Adipocyte (in vitro differentiated cells): ENCODE data around the gene KRTAP10-11.
"Not testable (repeated sequence)": the region's sequence is repeated elsewhere in the genome, so short reads cannot be mapped to it uniquely, and the experiment has no call there.

Source experiments
- DNase-seq: peaks from one replicate; pipeline ENCODE4 v3.0.0-alpha.2; 2015; ENCODE audit warnings: low read depth
- H3K27me3 ChIP-seq: replicated peaks from 2 replicates; pipeline ENCODE4 v1.7.0; 2013; ENCODE audit warnings: mild to moderate bottlenecking, low read length, moderate library complexity; ENCODE audit not compliant: control insufficient read depth, insufficient read depth
- H3K36me3 ChIP-seq: 2 replicates; pipeline ENCODE4 v1.7.0; 2013; ENCODE audit warnings: low read length, mild to moderate bottlenecking, moderate library complexity; ENCODE audit not compliant: control insufficient read depth, insufficient read depth, severe bottlenecking
- H3K4me1 ChIP-seq: 2 replicates; pipeline ENCODE4 v1.7.0; 2013; ENCODE audit warnings: mild to moderate bottlenecking, low read length, moderate library complexity; ENCODE audit not compliant: control insufficient read depth, insufficient read depth
- H3K4me3 ChIP-seq: 2 replicates; pipeline ENCODE4 v1.7.0; 2013; ENCODE audit warnings: mild to moderate bottlenecking, low read length, moderate library complexity
- H3K9ac ChIP-seq: 2 replicates; pipeline ENCODE4 v1.7.0; 2013; ENCODE audit warnings: mild to moderate bottlenecking, low read length, moderate library complexity
- H3K9me3 ChIP-seq: 2 replicates; pipeline ENCODE4 v1.7.0; 2013; ENCODE audit warnings: mild to moderate bottlenecking, low read length, moderate library complexity; ENCODE audit not compliant: control insufficient read depth

KRTAP10-11 gene

DNA sequence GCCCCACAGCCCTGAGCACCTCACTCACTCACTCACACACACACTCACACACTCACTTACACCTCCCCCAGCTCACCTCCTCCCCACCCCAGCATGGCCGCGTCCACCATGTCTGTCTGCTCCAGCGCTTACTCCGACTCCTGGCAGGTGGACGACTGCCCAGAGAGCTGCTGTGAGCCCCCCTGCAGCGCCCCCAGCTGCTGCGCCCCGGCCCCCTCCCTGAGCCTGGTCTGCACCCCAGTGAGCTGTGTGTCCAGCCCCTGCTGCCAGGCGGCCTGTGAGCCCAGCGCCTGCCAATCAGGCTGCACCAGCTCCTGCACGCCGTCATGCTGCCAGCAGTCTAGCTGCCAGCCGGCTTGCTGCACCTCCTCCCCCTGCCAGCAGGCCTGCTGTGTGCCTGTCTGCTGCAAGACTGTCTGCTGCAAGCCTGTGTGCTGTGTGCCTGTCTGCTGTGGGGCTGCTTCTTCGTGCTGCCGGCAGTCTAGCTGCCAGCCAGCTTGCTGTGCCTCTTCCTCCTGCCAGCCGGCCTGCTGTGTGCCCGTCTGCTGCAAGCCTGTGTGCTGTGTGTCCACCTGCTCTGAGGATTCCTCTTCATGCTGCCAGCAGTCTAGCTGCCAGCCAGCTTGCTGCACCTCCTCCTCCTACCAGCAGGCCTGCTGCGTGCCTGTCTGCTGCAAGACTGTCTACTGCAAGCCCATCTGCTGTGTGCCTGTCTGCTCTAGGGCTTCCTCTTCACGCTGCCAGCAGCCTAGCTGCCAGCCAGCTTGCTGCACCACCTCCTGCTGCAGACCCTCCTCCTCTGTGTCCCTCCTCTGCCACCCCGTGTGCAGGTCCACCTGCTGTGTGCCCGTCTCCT lies at the start of gene KRTAP10-11:
Gene KRTAP10-11 (plus strand): TSS at position 49 of the 856 bp plus-strand sequence. CDS start 45 bp downstream, at position 94.
- not testable (repeated sequence) for DNase-seq, H3K4me3 ChIP-seq

GRCh38 chr21:44598061-44598460 lies 48.2 kb upstream of the KRTAP10-11 start:
- H3K4me3 ChIP-seq, result no peak overlapping the region
- peaks cover 4% of the 10 kb centered on the region for H3K4me1 ChIP-seq
- H3K9ac ChIP-seq, result no peak overlapping the region
- H3K36me3 ChIP-seq, result no peaks in the 10 kb centered on the region
- peaks cover 41% of the 10 kb centered on the region for H3K27me3 ChIP-seq
- H3K9me3 ChIP-seq, result peaks cover 6% of the 10 kb centered on the region
- DNase-seq, result no peak

More for the DNA sequence above, at the start of gene KRTAP10-11:
- not testable (repeated sequence) for H3K36me3 ChIP-seq, H3K4me1 ChIP-seq, H3K9ac ChIP-seq, H3K27me3 ChIP-seq
- peaks cover 24% of the 10 kb centered on the region for H3K9me3 ChIP-seq

GRCh38 chr21:44599264-44600029 lies 46.8 kb upstream of the KRTAP10-11 start:
- H3K4me1 ChIP-seq, result no peaks in the 10 kb centered on the region
- peaks cover 27% of the 10 kb centered on the region for H3K27me3 ChIP-seq
- H3K9ac ChIP-seq, result no peak overlapping the region
- no peaks in the 10 kb centered on the region for H3K36me3 ChIP-seq
- H3K9me3 ChIP-seq, result peaks cover 8% of the 10 kb centered on the region
- H3K4me3 ChIP-seq, result no peak overlapping the region
- no peak for DNase-seq

DNA sequence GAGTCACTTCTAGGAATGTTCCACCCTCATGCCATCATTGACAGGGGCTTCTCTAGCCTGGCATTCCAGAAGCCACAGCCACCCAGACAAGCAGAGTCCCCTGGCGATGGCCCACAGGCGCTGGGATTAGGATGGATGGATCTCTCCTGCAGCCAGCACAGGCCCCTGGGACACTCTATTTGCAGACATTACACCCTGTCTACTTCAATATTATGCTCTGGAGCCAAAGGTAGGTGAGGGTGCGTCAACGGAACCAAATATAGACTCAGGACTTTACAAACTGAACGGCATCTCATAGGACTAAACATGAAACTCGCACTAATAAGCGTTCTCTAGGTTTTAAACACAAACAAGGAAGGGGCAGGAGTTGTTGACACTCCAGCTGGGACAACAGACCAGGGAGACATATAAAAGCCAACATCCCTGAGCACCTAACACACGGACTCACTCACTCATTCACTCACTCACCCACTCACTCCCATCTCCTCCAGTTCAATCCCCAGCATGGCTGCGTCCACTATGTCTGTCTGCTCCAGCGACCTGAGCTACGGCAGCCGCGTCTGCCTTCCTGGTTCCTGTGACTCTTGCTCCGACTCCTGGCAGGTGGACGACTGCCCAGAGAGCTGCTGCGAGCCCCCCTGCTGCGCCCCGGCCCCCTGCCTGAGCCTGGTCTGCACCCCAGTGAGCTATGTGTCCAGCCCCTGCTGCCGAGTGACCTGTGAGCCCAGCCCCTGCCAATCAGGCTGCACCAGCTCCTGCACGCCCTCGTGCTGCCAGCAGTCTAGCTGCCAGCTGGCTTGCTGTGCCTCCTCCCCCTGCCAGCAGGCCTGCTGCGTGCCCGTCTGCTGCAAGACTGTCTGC lies 45.9 kb upstream of the KRTAP10-11 start, which contains the start of gene KRTAP10-7:
Gene KRTAP10-7 (plus strand): TSS at position 480 of the 861 bp plus-strand sequence. CDS start 25 bp downstream, at position 505.
- DNase-seq, H3K9ac ChIP-seq, H3K9me3 ChIP-seq, H3K36me3 ChIP-seq, H3K4me1 ChIP-seq, H3K4me3 ChIP-seq: not testable (repeated sequence)
- H3K27me3 ChIP-seq, result peaks cover 22% of the 10 kb centered on the region

- DNase-seq, H3K4me1 ChIP-seq, H3K9me3 ChIP-seq, H3K9ac ChIP-seq, H3K4me3 ChIP-seq, H3K36me3 ChIP-seq: not testable (repeated sequence)
- H3K27me3 ChIP-seq, result peaks cover 16% of the 10 kb centered on the region
Measured at GRCh38 chr21:44601091-44601490, 45.1 kb upstream of the KRTAP10-11 start.

GRCh38 chr21:44601596-44602462 lies 44.4 kb upstream of the KRTAP10-11 start:
- Histone ChIP-seq H3K4me1 (no peaks in the 10 kb centered on the region), H3K4me3 (no peak overlapping the region), H3K27me3 (peaks cover 14% of the 10 kb centered on the region), H3K9ac (no peak overlapping the region), H3K9me3 (peaks cover 13% of the 10 kb centered on the region), H3K36me3 (no peaks in the 10 kb centered on the region)
- DNase-seq, result no peak

GRCh38 chr21:44602463-44602850 lies 43.8 kb upstream of the KRTAP10-11 start:
- H3K4me3 ChIP-seq, result no peak overlapping the region
- no peak for DNase-seq
- H3K4me1 ChIP-seq, result no peaks in the 10 kb centered on the region
- H3K27me3 ChIP-seq, result peaks cover 14% of the 10 kb centered on the region
- no peaks in the 10 kb centered on the region for H3K36me3 ChIP-seq
- H3K9ac ChIP-seq, result no peak overlapping the region
- H3K9me3 ChIP-seq, result peaks cover 13% of the 10 kb centered on the region

GRCh38 chr21:44603109-44603875 lies 42.9 kb upstream of the KRTAP10-11 start:
- H3K4me3 ChIP-seq, result no peak overlapping the region
- DNase-seq, result no peak
- H3K27me3 ChIP-seq, result peaks cover 10% of the 10 kb centered on the region
- peaks cover 11% of the 10 kb centered on the region for H3K9me3 ChIP-seq
- H3K36me3 ChIP-seq, result no peaks in the 10 kb centered on the region
- H3K9ac ChIP-seq, result no peak overlapping the region
- no peaks in the 10 kb centered on the region for H3K4me1 ChIP-seq

DNA sequence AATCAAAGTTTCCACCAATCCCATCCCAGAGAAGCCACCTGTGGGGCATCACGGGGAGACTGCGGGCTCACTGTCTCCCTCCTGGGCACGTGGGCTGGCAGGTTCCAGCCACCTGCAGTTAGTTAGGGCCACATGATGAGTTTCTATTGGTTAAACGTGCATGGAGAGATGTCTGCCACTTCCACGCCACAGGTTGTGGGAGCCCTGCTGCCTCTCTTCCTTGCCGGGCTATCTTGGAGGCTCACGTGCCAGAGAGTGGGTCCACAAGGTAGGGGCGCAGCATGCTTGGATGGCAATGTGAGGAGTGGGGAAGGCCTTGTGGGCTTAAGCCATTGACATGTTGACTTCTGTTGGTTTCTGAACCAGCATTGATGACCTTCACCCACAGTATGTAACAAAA lies 42.3 kb upstream of the KRTAP10-11 start:
- Histone ChIP-seq H3K9me3 (peaks cover 8% of the 10 kb centered on the region), H3K4me1 (no peaks in the 10 kb centered on the region), H3K36me3 (no peaks in the 10 kb centered on the region), H3K27me3 (peaks cover 10% of the 10 kb centered on the region), H3K4me3 (no peak overlapping the region), H3K9ac (no peak overlapping the region)
- DNase-seq, result no peak

- no peaks in the 10 kb centered on the region for H3K4me1 ChIP-seq
- no peaks in the 10 kb centered on the region for H3K36me3 ChIP-seq
- H3K9ac ChIP-seq, result no peak overlapping the region
- peaks cover 8% of the 10 kb centered on the region for H3K27me3 ChIP-seq
- H3K4me3 ChIP-seq, result no peak overlapping the region
- no peak for DNase-seq
- peaks cover 22% of the 10 kb centered on the region for H3K9me3 ChIP-seq
Measured at GRCh38 chr21:44606495-44606894, 39.7 kb upstream of the KRTAP10-11 start.
